Cerebellar cortex (tissue), 1 donor: Measurements from ENCODE around the gene TBC1D17.
A peak's percentile ranks its signal among the peaks of the same experiment; 100 is the strongest.
"Not testable (repeated sequence)": the region's sequence is repeated elsewhere in the genome, so short reads cannot be mapped to it uniquely, and the experiment has no call there.

ENCODE experiments used
- DNase-seq: peaks from one replicate; pipeline ENCODE4 v3.0.0-alpha.2; 2015; ENCODE audit warnings: low spot score

The TBC1D17 gene

GRCh38 chr19:49921871-49922795, 44.6 kb downstream of the TBC1D17 start:
- no peak for DNase-seq

GRCh38 chr19:49923055-49924003, 45.8 kb downstream of the TBC1D17 start:
- DNase-seq: no peak

GRCh38 chr19:49924004-49924880, 46.7 kb downstream of the TBC1D17 start:
- no peak for DNase-seq

- DNase-seq: not testable (repeated sequence)
Measured at GRCh38 chr19:49924881-49925210, 47.3 kb downstream of the TBC1D17 start.

GRCh38 chr19:49925486-49925885, 48.0 kb downstream of the TBC1D17 start:
- DNase-seq: no peak

- DNase-seq: no peak
Measured at GRCh38 chr19:49926515-49926914, 49.0 kb downstream of the TBC1D17 start.

- no peak for DNase-seq
Measured at GRCh38 chr19:49927526-49928264, 50.2 kb downstream of the TBC1D17 start.

GRCh38 chr19:49929121-49929610, 51.7 kb downstream of the TBC1D17 start, which contains the start of the genes ATF5 and NUP62:
ATF5 (plus strand) TSS chr19:49929205; CDS start chr19:49930851, 1,646 bp downstream.
NUP62 (minus strand) TSS chr19:49929504; CDS start chr19:49909807, 19,697 bp downstream.
- DNase-seq: peak; percentile 84

GRCh38 chr19:49929611-49930482, 52.3 kb downstream of the TBC1D17 start:
- DNase-seq: peak; percentile 98

- DNase-seq: peak; percentile 18
Measured at GRCh38 chr19:49930483-49931011, 53.0 kb downstream of the TBC1D17 start.

- no peak for DNase-seq
Measured at GRCh38 chr19:49931293-49932040, 54.0 kb downstream of the TBC1D17 start.

- DNase-seq: no peak
Measured at GRCh38 chr19:49932041-49932451, 54.5 kb downstream of the TBC1D17 start.

GRCh38 chr19:49932731-49933131, 55.2 kb downstream of the TBC1D17 start:
- DNase-seq: no peak

- DNase-seq: no peak
Measured at GRCh38 chr19:49933643-49934042, 56.1 kb downstream of the TBC1D17 start.

GRCh38 chr19:49936549-49936948, 59.0 kb downstream of the TBC1D17 start:
- peak; percentile 18 for DNase-seq

- peak; percentile 76 for DNase-seq
Measured at GRCh38 chr19:49937750-49938381, 60.4 kb downstream of the TBC1D17 start.
